Karpas-422 (cell line): Measurements from ENCODE around the gene UGT3A2. TPM values are rescaled to one million over a fixed set of nuclear protein-coding genes. Genes with fewer than 3 reads are reported as not detected.

Source experiments
- DNase-seq: peaks from one replicate; pipeline ENCODE4 v3.0.0-alpha.2; 2015
- H2AFZ ChIP-seq: fragments of 200-600 bp; sonication (generic); 2 replicates; pipeline ENCODE4 v1.6.1; 2014; ENCODE audit warnings: antibody characterized with exemption, low read length, mixed read lengths
- H3K27ac ChIP-seq: fragments of 200-600 bp; sonication (generic); 2 replicates; pipeline ENCODE4 v1.5.1; 2014; ENCODE audit warnings: mild to moderate bottlenecking, low read length, moderate library complexity
- H3K27me3 ChIP-seq: fragments of 200-600 bp; sonication (generic); 2 replicates; pipeline ENCODE4 v1.6.1; 2014; ENCODE audit warnings: low read length, mixed read lengths
- H3K36me3 ChIP-seq: fragments of 200-600 bp; sonication (generic); 2 replicates; pipeline ENCODE4 v1.6.1; 2014; ENCODE audit warnings: low read length, mixed read lengths; ENCODE audit not compliant: insufficient read depth
- H3K4me1 ChIP-seq: fragments of 200-600 bp; sonication (generic); 2 replicates; pipeline ENCODE4 v1.6.1; 2014; ENCODE audit warnings: mild to moderate bottlenecking, low read length, mixed read lengths
- H3K4me2 ChIP-seq: fragments of 200-600 bp; sonication (generic); 2 replicates; pipeline ENCODE4 v1.6.1; 2014; ENCODE audit warnings: low read length, low read depth, mild to moderate bottlenecking; ENCODE audit not compliant: poor library complexity, severe bottlenecking
- H3K4me3 ChIP-seq: fragments of 200-600 bp; sonication (generic); 2 replicates; pipeline ENCODE4 v1.5.1; 2014; ENCODE audit warnings: mild to moderate bottlenecking, antibody characterized with exemption, low read length, mixed read lengths
- H3K79me2 ChIP-seq: fragments of 200-600 bp; sonication (generic); 2 replicates; pipeline ENCODE4 v1.6.1; 2014; ENCODE audit warnings: mild to moderate bottlenecking, low read length, mixed read lengths
- H3K9ac ChIP-seq: fragments of 200-600 bp; sonication (generic); 2 replicates; pipeline ENCODE4 v1.6.0; 2014; ENCODE audit warnings: low read length
- H3K9me2 ChIP-seq: fragments of 200-600 bp; sonication (generic), shearing (Covaris generic); replicated peaks from 2 replicates; pipeline ENCODE4 v1.6.0; 2014; ENCODE audit warnings: mild to moderate bottlenecking, low read length, moderate library complexity; ENCODE audit not compliant: insufficient read depth
- H3K9me3 ChIP-seq: fragments of 300-700, 200-600 bp; sonication (generic); 2 replicates; pipeline ENCODE4 v1.6.1; 2014; ENCODE audit warnings: low read length, mixed read lengths
- H4K20me1 ChIP-seq: fragments of 200-600 bp; sonication (generic); 2 replicates; pipeline ENCODE4 v1.6.1; 2014; ENCODE audit warnings: mild to moderate bottlenecking, antibody characterized with exemption, low read length, low read depth; ENCODE audit not compliant: insufficient read depth
- total RNA-seq: library from RNA; depleted of rRNA; stranded (reverse); fragments of >200 nt; shearing (Covaris generic); gene quantifications from 2 replicates; pipeline ENCODE4 v1.2.3, GENCODE V29; 2014; ENCODE audit warnings: low replicate concordance; rRNA removed

UGT3A2 gene, protein sequence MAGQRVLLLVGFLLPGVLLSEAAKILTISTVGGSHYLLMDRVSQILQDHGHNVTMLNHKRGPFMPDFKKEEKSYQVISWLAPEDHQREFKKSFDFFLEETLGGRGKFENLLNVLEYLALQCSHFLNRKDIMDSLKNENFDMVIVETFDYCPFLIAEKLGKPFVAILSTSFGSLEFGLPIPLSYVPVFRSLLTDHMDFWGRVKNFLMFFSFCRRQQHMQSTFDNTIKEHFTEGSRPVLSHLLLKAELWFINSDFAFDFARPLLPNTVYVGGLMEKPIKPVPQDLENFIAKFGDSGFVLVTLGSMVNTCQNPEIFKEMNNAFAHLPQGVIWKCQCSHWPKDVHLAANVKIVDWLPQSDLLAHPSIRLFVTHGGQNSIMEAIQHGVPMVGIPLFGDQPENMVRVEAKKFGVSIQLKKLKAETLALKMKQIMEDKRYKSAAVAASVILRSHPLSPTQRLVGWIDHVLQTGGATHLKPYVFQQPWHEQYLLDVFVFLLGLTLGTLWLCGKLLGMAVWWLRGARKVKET
- not detected in 2 replicates for total RNA-seq

DNA sequence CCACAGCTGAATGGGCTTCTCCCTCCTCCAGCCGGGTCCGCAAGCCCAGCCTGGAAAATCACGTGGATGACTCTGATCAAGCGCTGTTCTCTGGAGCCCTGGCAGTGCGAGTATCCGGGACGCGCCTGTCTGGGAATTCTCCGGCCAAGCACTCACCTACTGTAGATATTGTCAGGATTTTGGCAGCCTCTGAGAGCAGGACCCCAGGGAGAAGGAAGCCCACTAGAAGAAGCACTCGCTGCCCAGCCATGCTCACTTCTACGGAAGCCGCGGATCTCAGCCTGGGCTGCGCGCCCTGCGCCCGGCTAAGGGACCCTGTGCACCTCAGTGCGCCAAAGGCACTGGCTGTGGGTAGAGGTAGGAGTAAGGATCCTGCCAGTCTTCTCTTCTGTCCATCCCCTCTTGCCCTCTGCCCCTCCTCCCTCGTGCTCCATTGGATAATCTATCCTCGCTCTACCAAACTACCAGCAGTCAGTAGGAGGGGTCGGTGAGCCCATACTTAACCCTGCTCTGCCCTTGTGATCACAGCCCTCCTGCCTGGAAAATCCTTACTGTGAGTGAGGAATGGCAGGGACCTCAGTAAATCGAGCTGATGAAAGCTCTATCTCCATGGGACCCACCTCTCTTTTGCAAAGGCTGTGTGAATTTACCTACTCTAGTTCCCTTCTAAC lies at the start of gene UGT3A2:
Gene UGT3A2, minus strand, starts transcription at position 343 of the 671 bp plus-strand sequence. Its CDS starts 93 bp downstream, at position 250.
- Histone ChIP-seq H3K36me3 (no peaks in the 10 kb centered on the region), H4K20me1 (no peaks in the 10 kb centered on the region), H2AFZ (no peak within 1 kb of the TSS), H3K9ac (no peak within 1 kb of the TSS), H3K4me1 (no peaks in the 10 kb centered on the region), H3K27me3 (no peaks in the 10 kb centered on the region), H3K9me3 (no peaks in the 10 kb centered on the region), H3K4me2 (no peak within 1 kb of the TSS), H3K27ac (no peak within 1 kb of the TSS), H3K9me2 (no peaks in the 10 kb centered on the region), H3K4me3 (no peak within 1 kb of the TSS), H3K79me2 (no peaks in the 10 kb centered on the region)
- no peak for DNase-seq

GRCh38 chr5:36111238-36111637 lies 44.6 kb upstream of the UGT3A2 start:
- Histone ChIP-seq H4K20me1 (no peaks in the 10 kb centered on the region), H3K9me3 (no peaks in the 10 kb centered on the region), H2AFZ (no peak overlapping the region), H3K27ac (no peak overlapping the region), H3K36me3 (peaks cover 29% of the 10 kb centered on the region), H3K4me1 (no peaks in the 10 kb centered on the region), H3K79me2 (no peaks in the 10 kb centered on the region), H3K9me2 (no peaks in the 10 kb centered on the region), H3K9ac (no peak overlapping the region), H3K4me3 (no peak overlapping the region), H3K4me2 (no peak overlapping the region), H3K27me3 (no peaks in the 10 kb centered on the region)
- no peak for DNase-seq

- no peak overlapping the region for H3K4me2 ChIP-seq
Measured at GRCh38 chr5:36108758-36109460, 42.2 kb upstream of the UGT3A2 start.

DNA sequence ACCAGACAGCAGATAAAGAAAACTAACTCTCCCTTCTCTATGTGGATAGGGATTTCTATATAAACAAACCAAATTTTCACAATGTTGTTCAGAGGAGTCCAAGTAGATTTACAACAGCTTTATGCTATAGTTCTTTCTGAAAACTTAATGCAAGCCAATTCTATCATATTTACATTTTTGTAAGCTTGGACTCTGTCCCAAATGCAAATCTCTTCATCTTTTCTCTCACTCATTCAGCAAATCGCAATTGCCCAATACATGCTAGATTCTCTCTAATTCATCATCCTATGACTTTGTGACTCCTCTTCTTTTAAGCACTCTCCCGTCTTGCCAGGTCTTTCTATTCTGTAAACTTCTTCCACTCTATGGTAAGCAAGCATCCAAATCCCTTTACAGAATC lies 39.1 kb upstream of the UGT3A2 start:
- no peaks in the 10 kb centered on the region for H4K20me1 ChIP-seq
- H3K4me2 ChIP-seq: no peak overlapping the region
- no peak overlapping the region for H3K9ac ChIP-seq
- no peaks in the 10 kb centered on the region for H3K27me3 ChIP-seq
- no peak for DNase-seq
- H3K4me3 ChIP-seq: no peak overlapping the region
- no peaks in the 10 kb centered on the region for H3K79me2 ChIP-seq
- H3K36me3 ChIP-seq: peaks cover 23% of the 10 kb centered on the region
- H3K9me2 ChIP-seq: no peaks in the 10 kb centered on the region
- H2AFZ ChIP-seq: no peak overlapping the region
- H3K4me1 ChIP-seq: no peaks in the 10 kb centered on the region
- no peak overlapping the region for H3K27ac ChIP-seq
- H3K9me3 ChIP-seq: no peaks in the 10 kb centered on the region

More at GRCh38 chr5:36108758-36109460, 42.2 kb upstream of the UGT3A2 start:
- no peaks in the 10 kb centered on the region for H3K79me2 ChIP-seq
- H3K9me2 ChIP-seq: no peaks in the 10 kb centered on the region
- no peaks in the 10 kb centered on the region for H3K4me1 ChIP-seq
- H3K27ac ChIP-seq: no peak overlapping the region
- no peaks in the 10 kb centered on the region for H3K9me3 ChIP-seq
- H3K27me3 ChIP-seq: no peaks in the 10 kb centered on the region
- H3K36me3 ChIP-seq: peaks cover 23% of the 10 kb centered on the region
- no peak overlapping the region for H3K9ac ChIP-seq
- H4K20me1 ChIP-seq: no peaks in the 10 kb centered on the region
- no peak overlapping the region for H3K4me3 ChIP-seq
- H2AFZ ChIP-seq: no peak overlapping the region
- DNase-seq: no peak

DNA sequence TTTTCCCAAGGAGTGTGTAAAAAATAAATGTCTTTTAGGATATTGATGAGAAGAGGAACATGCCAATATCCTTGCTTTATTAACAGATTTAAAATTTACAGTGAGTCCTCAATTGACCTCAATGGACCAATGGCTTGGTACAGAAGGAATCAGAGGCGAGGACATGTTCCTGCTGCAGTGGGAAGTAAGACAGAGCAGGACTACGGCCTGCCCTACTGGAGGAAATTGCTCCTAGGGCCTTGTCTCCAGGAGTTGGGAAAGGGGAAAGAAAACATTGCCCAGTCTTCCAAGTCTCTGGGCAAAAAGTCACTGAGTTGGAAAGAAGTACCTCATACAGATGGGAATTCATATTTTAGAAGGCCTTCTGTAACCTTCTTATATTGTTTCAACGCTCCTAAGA lies 33.1 kb upstream of the UGT3A2 start:
- no peaks in the 10 kb centered on the region for H3K9me3 ChIP-seq
- H3K36me3 ChIP-seq: no peaks in the 10 kb centered on the region; the same call in 1 of the 2 replicates
- no peak for DNase-seq
- no peak overlapping the region for H3K9ac ChIP-seq
- H4K20me1 ChIP-seq: no peaks in the 10 kb centered on the region
- H3K9me2 ChIP-seq: no peaks in the 10 kb centered on the region
- no peak overlapping the region for H3K4me3 ChIP-seq
- no peak overlapping the region for H2AFZ ChIP-seq
- no peaks in the 10 kb centered on the region for H3K27me3 ChIP-seq
- no peak overlapping the region for H3K27ac ChIP-seq
- H3K4me2 ChIP-seq: no peak overlapping the region
- no peaks in the 10 kb centered on the region for H3K4me1 ChIP-seq
- H3K79me2 ChIP-seq: no peaks in the 10 kb centered on the region

DNA sequence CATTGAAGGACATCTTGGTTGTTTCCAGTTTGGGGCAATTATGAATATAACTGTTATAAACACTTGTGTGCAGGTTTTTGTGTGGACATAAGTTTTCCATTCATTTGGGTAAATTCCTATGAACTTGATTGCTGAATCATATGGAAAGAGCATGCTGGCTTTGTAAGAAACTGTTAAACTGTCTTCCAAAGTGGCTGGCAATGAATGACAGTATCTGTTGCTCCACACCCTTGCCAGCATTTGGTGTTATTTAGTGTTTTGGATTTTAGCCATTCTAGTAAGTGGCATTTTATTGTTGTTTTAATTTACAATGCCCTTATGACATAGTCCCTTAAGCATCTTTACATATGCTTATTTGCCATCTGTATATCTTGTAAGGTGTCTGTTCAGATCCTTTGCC lies 29.8 kb upstream of the UGT3A2 start:
- H3K9ac ChIP-seq: no peak overlapping the region
- DNase-seq: no peak
- no peaks in the 10 kb centered on the region for H3K36me3 ChIP-seq
- no peaks in the 10 kb centered on the region for H3K9me3 ChIP-seq
- H4K20me1 ChIP-seq: no peaks in the 10 kb centered on the region
- no peaks in the 10 kb centered on the region for H3K9me2 ChIP-seq
- no peak overlapping the region for H3K4me3 ChIP-seq
- no peak overlapping the region for H3K4me2 ChIP-seq
- no peak overlapping the region for H2AFZ ChIP-seq
- H3K27me3 ChIP-seq: no peaks in the 10 kb centered on the region
- H3K4me1 ChIP-seq: no peaks in the 10 kb centered on the region
- no peak overlapping the region for H3K27ac ChIP-seq
- H3K79me2 ChIP-seq: no peaks in the 10 kb centered on the region

DNA sequence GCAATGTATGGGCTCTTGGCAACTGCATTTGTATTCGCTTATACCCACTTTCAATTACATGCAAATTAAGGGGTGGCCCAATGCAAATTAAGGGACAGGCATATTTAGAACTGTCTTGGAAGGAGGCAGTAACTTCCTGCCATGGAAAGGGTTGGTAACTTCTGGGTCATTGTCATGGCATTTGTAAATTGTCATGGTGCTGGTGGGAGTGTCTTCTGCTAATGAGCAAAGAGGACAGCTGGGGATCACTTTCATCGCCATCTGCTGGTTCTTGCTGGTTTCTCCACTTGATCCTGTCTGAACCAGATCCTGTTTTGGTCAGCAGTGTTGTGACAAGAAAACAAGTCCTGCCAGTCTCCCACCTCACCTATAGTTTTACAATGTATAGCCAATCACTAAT lies 23.3 kb upstream of the UGT3A2 start:
- Histone ChIP-seq H3K9me3 (no peaks in the 10 kb centered on the region), H4K20me1 (no peaks in the 10 kb centered on the region), H3K27me3 (no peaks in the 10 kb centered on the region), H3K9me2 (no peaks in the 10 kb centered on the region), H3K27ac (no peak overlapping the region), H3K79me2 (no peaks in the 10 kb centered on the region), H3K9ac (no peak overlapping the region), H3K36me3 (no peaks in the 10 kb centered on the region), H3K4me3 (no peak overlapping the region), H3K4me2 (no peak overlapping the region), H2AFZ (no peak overlapping the region), H3K4me1 (no peaks in the 10 kb centered on the region)
- peak; percentile 68 for DNase-seq
